Mesendoderm (in vitro differentiated cells): ENCODE data around the gene MAGOH.
"Not testable (repeated sequence)": the region's sequence is repeated elsewhere in the genome, so short reads cannot be mapped to it uniquely, and the experiment has no call there.

Experiments
- DNase-seq: peaks from one replicate; pipeline ENCODE4 v3.0.0; 2013
- H2AK5ac ChIP-seq: 2 replicates; pipeline ENCODE4 v1.6.1; 2013; ENCODE audit warnings: low read length, inconsistent platforms
- H2BK120ac ChIP-seq: 2 replicates; pipeline ENCODE4 v1.6.1; 2013; ENCODE audit warnings: low read depth, mild to moderate bottlenecking, low read length, moderate library complexity, mixed read lengths
- H2BK15ac ChIP-seq: replicated peaks from 2 replicates; pipeline ENCODE4 v1.6.1; 2013; ENCODE audit warnings: low read depth, mild to moderate bottlenecking, moderate library complexity
- H2BK5ac ChIP-seq: 2 replicates; pipeline ENCODE4 v1.6.1; 2013; ENCODE audit warnings: low read length, inconsistent platforms
- H3K18ac ChIP-seq: 2 replicates; pipeline ENCODE4 v1.6.1; 2013; ENCODE audit warnings: mild to moderate bottlenecking, low read length, mixed read lengths
- H3K23ac ChIP-seq: one replicate; pipeline ENCODE4 v1.6.1; 2013; ENCODE audit warnings: low read length
- H3K27ac ChIP-seq: 2 replicates; pipeline ENCODE4 v1.5.1; 2013; ENCODE audit warnings: low read depth, mild to moderate bottlenecking, inconsistent platforms, low read length, moderate library complexity
- H3K27me3 ChIP-seq: 2 replicates; pipeline ENCODE4 v1.6.1; 2013; ENCODE audit warnings: low read length, control low read depth, mild to moderate bottlenecking, inconsistent platforms; ENCODE audit not compliant: insufficient read depth, poor library complexity
- H3K36me3 ChIP-seq: 2 replicates; pipeline ENCODE4 v1.6.1; 2013; ENCODE audit warnings: low read length, inconsistent platforms; ENCODE audit not compliant: control insufficient read depth, insufficient read depth
- H3K4ac ChIP-seq: one replicate; pipeline ENCODE4 v1.6.1; 2013; ENCODE audit warnings: low read depth, mild to moderate bottlenecking, low read length, moderate library complexity
- H3K4me1 ChIP-seq: 2 replicates; pipeline ENCODE4 v1.6.1; 2013; ENCODE audit warnings: low read depth, low read length, inconsistent platforms; ENCODE audit not compliant: control insufficient read depth
- H3K4me2 ChIP-seq: 2 replicates; pipeline ENCODE4 v1.6.1; 2013; ENCODE audit warnings: low read length
- H3K4me3 ChIP-seq: 2 replicates; pipeline ENCODE4 v1.5.1; 2013; ENCODE audit warnings: mild to moderate bottlenecking, low read length
- H3K56ac ChIP-seq: one replicate; pipeline ENCODE4 v1.6.1; 2013; ENCODE audit warnings: low read length
- H3K79me1 ChIP-seq: 2 replicates; pipeline ENCODE4 v1.6.1; 2013; ENCODE audit warnings: low read length, inconsistent platforms
- H3K79me2 ChIP-seq: 2 replicates; pipeline ENCODE4 v1.6.1; 2013; ENCODE audit warnings: mild to moderate bottlenecking, low read length; ENCODE audit not compliant: control insufficient read depth, insufficient read depth
- H3K9ac ChIP-seq: 2 replicates; pipeline ENCODE4 v1.6.1; 2013; ENCODE audit warnings: low read length, inconsistent platforms
- H4K5ac ChIP-seq: one replicate; pipeline ENCODE4 v1.6.1; 2013; ENCODE audit warnings: low read length
- H4K8ac ChIP-seq: one replicate; pipeline ENCODE4 v1.6.1; 2013; ENCODE audit warnings: low read depth, mild to moderate bottlenecking, control low read depth, low read length, moderate library complexity
- WGBS: extraction: QIAGEN DNeasy Blood & Tissue Kit; methylation state at CpG from one replicate; pipeline ENCODE4 v1.1.7; 2013; ENCODE audit warnings: low lambda C conversion rate, missing lambda C conversion rate; ENCODE audit not compliant: insufficient coverage; ENCODE audit errors: extremely low coverage; 5-methylcytosine and 5-hydroxymethylcytosine counted together

The MAGOH gene

GRCh38 chr1:53206735-53207379 lies 31.5 kb downstream of the MAGOH start:
- H3K4ac ChIP-seq, result no peak overlapping the region
- H2AK5ac ChIP-seq, result no peak overlapping the region
- H3K79me2 ChIP-seq, result no peaks in the 10 kb centered on the region
- H2BK120ac ChIP-seq, result no peak overlapping the region
- WGBS, result no CpG with 5 or more reads among the region's 1 CpG
- no peak overlapping the region for H3K23ac ChIP-seq
- DNase-seq, result no peak
- H3K4me1 ChIP-seq, result no peaks in the 10 kb centered on the region
- H4K8ac ChIP-seq, result no peak overlapping the region
- no peak overlapping the region for H3K4me3 ChIP-seq
- peaks cover 6% of the 10 kb centered on the region for H3K36me3 ChIP-seq
- no peak overlapping the region for H3K4me2 ChIP-seq
- no peak overlapping the region for H2BK5ac ChIP-seq
- no peak overlapping the region for H3K9ac ChIP-seq
- no peak overlapping the region for H2BK15ac ChIP-seq
- H4K5ac ChIP-seq, result no peak overlapping the region
- no peaks in the 10 kb centered on the region for H3K27me3 ChIP-seq
- no peaks in the 10 kb centered on the region for H3K79me1 ChIP-seq
- H3K27ac ChIP-seq, result no peak overlapping the region
- H3K18ac ChIP-seq, result no peak overlapping the region
- no peak overlapping the region for H3K56ac ChIP-seq

- H3K23ac ChIP-seq, H3K4me3 ChIP-seq, H3K79me1 ChIP-seq, H3K27ac ChIP-seq, H3K18ac ChIP-seq, H3K56ac ChIP-seq, H2BK5ac ChIP-seq, H3K4me1 ChIP-seq, H3K4ac ChIP-seq, H3K79me2 ChIP-seq, H4K8ac ChIP-seq, H3K9ac ChIP-seq, H3K36me3 ChIP-seq, H2BK120ac ChIP-seq, H4K5ac ChIP-seq, H2AK5ac ChIP-seq, H3K27me3 ChIP-seq, H3K4me2 ChIP-seq, H2BK15ac ChIP-seq: not testable (repeated sequence)
- WGBS, result no CpG with 5 or more reads among the region's 3 CpGs
- DNase-seq, result peak; percentile 45
These were observed 32.1 kb downstream of the MAGOH start for GRCh38 chr1:53206083-53206685.

GRCh38 chr1:53205496-53205895 lies 32.8 kb downstream of the MAGOH start:
- H3K36me3 ChIP-seq, H3K56ac ChIP-seq, H3K4ac ChIP-seq, H3K4me3 ChIP-seq, H2AK5ac ChIP-seq, H3K23ac ChIP-seq, H4K5ac ChIP-seq, DNase-seq, H2BK5ac ChIP-seq, H4K8ac ChIP-seq, H3K9ac ChIP-seq, H3K79me1 ChIP-seq, H3K18ac ChIP-seq, H2BK15ac ChIP-seq, H3K4me1 ChIP-seq, H2BK120ac ChIP-seq, H3K4me2 ChIP-seq, H3K79me2 ChIP-seq, H3K27ac ChIP-seq, H3K27me3 ChIP-seq: not testable (repeated sequence)
- no CpG with 5 or more reads among the region's 1 CpG for WGBS

- Histone ChIP-seq H3K9ac (no peak overlapping the region), H3K4ac (no peak overlapping the region), H3K27me3 (no peaks in the 10 kb centered on the region), H3K18ac (no peak overlapping the region), H4K8ac (no peak overlapping the region), H3K79me1 (no peaks in the 10 kb centered on the region), H3K56ac (no peak overlapping the region), H2BK120ac (no peak overlapping the region), H2BK5ac (no peak overlapping the region), H3K36me3 (no peaks in the 10 kb centered on the region), H3K23ac (no peak overlapping the region), H3K27ac (no peak overlapping the region), H3K4me2 (no peak overlapping the region), H2AK5ac (no peak overlapping the region), H2BK15ac (no peak overlapping the region), H3K4me3 (no peak overlapping the region), H3K79me2 (no peaks in the 10 kb centered on the region), H4K5ac (no peak overlapping the region), H3K4me1 (no peaks in the 10 kb centered on the region)
- DNase-seq, result no peak
- no CpG with 5 or more reads among the region's 3 CpGs for WGBS
These were observed 34.9 kb downstream of the MAGOH start for GRCh38 chr1:53203466-53203865.

- no peak overlapping the region for H2AK5ac ChIP-seq
- no peak for DNase-seq
- H3K4me3 ChIP-seq, result no peak overlapping the region
These were observed 40.1 kb downstream of the MAGOH start for GRCh38 chr1:53198241-53198651.

More at GRCh38 chr1:53198241-53198651, 40.1 kb downstream of the MAGOH start:
- Histone ChIP-seq H3K18ac (no peak overlapping the region), H3K27me3 (no peaks in the 10 kb centered on the region), H2BK15ac (no peak overlapping the region), H3K56ac (peak overlapping the region; percentile 3), H3K9ac (peak overlapping the region; percentile 8), H2BK5ac (no peak overlapping the region), H3K4me2 (no peak overlapping the region), H4K5ac (no peak overlapping the region), H3K79me1 (no peaks in the 10 kb centered on the region), H4K8ac (no peak overlapping the region), H3K4ac (no peak overlapping the region), H3K36me3 (no peaks in the 10 kb centered on the region), H3K23ac (no peak overlapping the region), H3K4me1 (no peaks in the 10 kb centered on the region), H3K79me2 (no peaks in the 10 kb centered on the region), H3K27ac (no peak overlapping the region), H2BK120ac (no peak overlapping the region)
- WGBS, result no CpG with 5 or more reads among the region's 4 CpGs
